Duodenal mucosa (tissue), 2 donors: Measurements from ENCODE around the gene ATP13A3.

Source experiments
- H3K27ac ChIP-seq: one replicate; pipeline ENCODE4 v1.7.0; 2013; ENCODE audit warnings: low read depth, low read length
- H3K27me3 ChIP-seq, 2 donors: one replicate each; pipeline ENCODE4 v1.7.0; 2013; ENCODE audit warnings: low read length in 2 of 2, control low read depth in 1 of 2; ENCODE audit not compliant: insufficient read depth in 2 of 2, control insufficient read depth in 1 of 2
- H3K36me3 ChIP-seq, 2 donors: one replicate each; pipeline ENCODE4 v1.7.0; 2013; ENCODE audit warnings: low read length in 2 of 2, control low read depth in 1 of 2; ENCODE audit not compliant: insufficient read depth in 2 of 2, control insufficient read depth in 1 of 2
- H3K4me1 ChIP-seq, 2 donors: one replicate each; pipeline ENCODE4 v1.7.0; 2013; ENCODE audit warnings: low read length in 2 of 2, control low read depth in 1 of 2; ENCODE audit not compliant: insufficient read depth in 2 of 2, control insufficient read depth in 1 of 2
- H3K4me3 ChIP-seq, 2 donors: one replicate each; pipeline ENCODE4 v1.7.0; 2013; ENCODE audit warnings: low read length in 2 of 2, low read depth in 1 of 2
- H3K9ac ChIP-seq, 2 donors: one replicate each; pipeline ENCODE4 v1.7.0; 2013; ENCODE audit warnings: low read length in 2 of 2, low read depth in 1 of 2
- H3K9me3 ChIP-seq, 2 donors: one replicate each; pipeline ENCODE4 v1.7.0; 2013; ENCODE audit warnings: low read length in 2 of 2, control low read depth in 1 of 2; ENCODE audit not compliant: control insufficient read depth in 1 of 2

ATP13A3 gene

GRCh38 chr3:194396859-194397756 lies 89.7 kb downstream of the ATP13A3 start:
- no peaks in the 10 kb centered on the region for H3K36me3 ChIP-seq
- H3K9me3 ChIP-seq: no peaks in the 10 kb centered on the region
- H3K27me3 ChIP-seq: peaks cover 0 to 17% of the 10 kb centered on the region in 2 donors
- H3K27ac ChIP-seq: no peak overlapping the region
- peak overlapping the region; percentile 29 to 43 for H3K4me3 ChIP-seq
- H3K9ac ChIP-seq: no peak overlapping the region
- H3K4me1 ChIP-seq: peaks cover 20 to 22% of the 10 kb centered on the region in 2 donors

DNA sequence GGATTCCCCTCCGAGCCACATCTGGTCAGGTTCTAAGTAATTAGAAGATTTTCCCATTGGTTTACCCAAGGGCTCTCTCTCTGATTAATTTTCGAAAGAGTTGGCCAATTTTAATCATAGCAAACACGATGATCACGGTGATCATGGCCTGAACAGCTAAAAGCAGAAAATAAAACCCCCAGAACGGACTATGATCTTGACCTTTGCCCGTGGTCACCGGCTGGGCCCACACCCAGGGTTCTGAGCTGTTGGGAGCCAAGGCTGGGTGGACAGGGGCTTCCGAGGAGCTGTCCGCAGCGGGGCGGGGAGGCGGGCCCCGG lies 90.3 kb downstream of the ATP13A3 start:
- Histone ChIP-seq H3K4me1 (peaks cover 20 to 22% of the 10 kb centered on the region in 2 donors), H3K27ac (no peak overlapping the region), H3K9me3 (no peaks in the 10 kb centered on the region), H3K4me3 (peak overlapping the region in 1 of 2 donors; percentile 22), H3K27me3 (peaks cover 0 to 17% of the 10 kb centered on the region in 2 donors), H3K9ac (no peak overlapping the region), H3K36me3 (no peaks in the 10 kb centered on the region)

DNA sequence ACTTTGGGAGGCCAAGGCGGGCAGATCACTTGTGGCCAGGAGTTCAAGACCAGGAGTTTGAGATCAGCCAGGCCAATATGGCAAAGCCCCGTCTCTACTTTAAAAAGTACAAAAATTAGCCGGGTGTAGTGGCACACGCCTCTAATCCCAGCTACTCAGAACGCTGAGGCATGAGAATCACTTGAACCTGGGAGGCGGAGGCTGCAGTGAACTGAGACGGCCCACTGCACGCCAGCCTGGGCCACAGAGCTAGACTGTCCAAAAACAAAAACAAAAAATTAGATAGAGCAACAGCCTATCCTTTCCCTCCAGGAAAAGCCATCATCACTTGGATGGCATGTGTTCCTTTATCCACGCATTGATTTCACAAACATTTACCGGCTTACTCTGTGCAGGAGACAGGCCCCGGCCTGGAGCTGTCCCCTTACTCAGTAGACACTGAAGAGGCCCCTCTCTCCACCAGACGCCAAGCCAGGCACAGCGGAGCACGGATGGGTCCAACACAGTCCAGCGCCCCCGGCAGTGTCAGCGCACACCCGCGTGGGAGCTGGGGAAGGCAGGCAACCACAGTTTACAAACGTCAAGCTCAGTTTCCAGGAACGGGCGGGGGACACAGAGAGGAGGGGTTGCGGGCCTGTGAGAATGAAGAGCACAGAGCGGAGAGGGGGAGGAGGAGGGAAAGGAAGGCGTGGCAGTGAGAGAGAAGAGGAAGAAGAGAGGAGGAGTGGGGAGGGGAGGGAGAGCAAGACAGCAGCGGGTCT lies 90.8 kb downstream of the ATP13A3 start:
- no peak overlapping the region for H3K27ac ChIP-seq
- H3K36me3 ChIP-seq: no peaks in the 10 kb centered on the region
- H3K4me1 ChIP-seq: peaks cover 20 to 22% of the 10 kb centered on the region in 2 donors
- H3K27me3 ChIP-seq: peaks cover 0 to 17% of the 10 kb centered on the region in 2 donors
- no peak overlapping the region for H3K4me3 ChIP-seq
- no peak overlapping the region for H3K9ac ChIP-seq
- H3K9me3 ChIP-seq: no peaks in the 10 kb centered on the region

DNA sequence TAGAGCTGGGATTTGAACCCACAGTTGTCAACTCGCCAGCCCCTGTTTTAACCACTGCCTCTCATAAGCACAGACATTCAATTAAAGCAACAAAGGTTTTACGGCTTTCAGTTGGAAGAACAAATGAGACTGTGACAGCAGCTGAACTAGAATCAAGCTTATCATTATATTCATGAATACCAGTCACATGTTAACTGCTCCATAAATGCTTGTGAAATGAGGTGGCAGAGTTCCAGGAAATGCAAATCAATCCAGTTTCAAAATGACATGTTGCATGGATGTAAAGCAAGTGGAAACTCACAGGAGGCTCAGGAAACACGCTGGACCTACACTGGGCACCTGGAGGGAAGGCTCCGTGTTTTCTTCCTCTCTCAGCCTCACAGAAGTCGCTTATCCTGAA lies 91.6 kb downstream of the ATP13A3 start:
- Histone ChIP-seq H3K27me3 (peaks cover 0 to 17% of the 10 kb centered on the region in 2 donors), H3K9ac (no peak overlapping the region), H3K27ac (no peak overlapping the region), H3K36me3 (no peaks in the 10 kb centered on the region), H3K4me3 (no peak overlapping the region), H3K4me1 (peaks cover 20 to 22% of the 10 kb centered on the region in 2 donors), H3K9me3 (no peaks in the 10 kb centered on the region)

DNA sequence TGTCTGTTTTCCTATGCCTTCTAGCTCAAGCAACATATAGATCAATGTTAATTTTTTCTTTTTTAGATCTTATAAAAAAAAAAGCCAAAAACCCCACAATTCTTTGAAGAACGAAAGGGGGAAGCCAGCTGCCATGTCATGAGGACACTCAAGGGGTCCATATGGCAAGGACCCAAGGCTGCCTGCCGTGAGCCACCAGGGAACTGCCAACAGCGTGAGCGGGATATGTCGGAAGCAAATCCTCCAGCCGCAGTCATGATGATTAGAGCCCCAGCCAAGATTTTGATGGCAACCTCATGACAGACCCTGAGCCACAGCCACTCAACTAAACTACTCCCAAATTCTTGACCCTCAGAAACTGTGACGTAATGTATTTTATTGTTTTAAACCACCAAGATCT lies 94.2 kb downstream of the ATP13A3 start:
- Histone ChIP-seq H3K27ac (no peak overlapping the region), H3K4me3 (no peak overlapping the region), H3K4me1 (peaks cover 17% of the 10 kb centered on the region in 2 donors), H3K27me3 (peaks cover 0 to 9% of the 10 kb centered on the region in 2 donors), H3K9me3 (no peaks in the 10 kb centered on the region), H3K9ac (no peak overlapping the region), H3K36me3 (no peaks in the 10 kb centered on the region)

DNA sequence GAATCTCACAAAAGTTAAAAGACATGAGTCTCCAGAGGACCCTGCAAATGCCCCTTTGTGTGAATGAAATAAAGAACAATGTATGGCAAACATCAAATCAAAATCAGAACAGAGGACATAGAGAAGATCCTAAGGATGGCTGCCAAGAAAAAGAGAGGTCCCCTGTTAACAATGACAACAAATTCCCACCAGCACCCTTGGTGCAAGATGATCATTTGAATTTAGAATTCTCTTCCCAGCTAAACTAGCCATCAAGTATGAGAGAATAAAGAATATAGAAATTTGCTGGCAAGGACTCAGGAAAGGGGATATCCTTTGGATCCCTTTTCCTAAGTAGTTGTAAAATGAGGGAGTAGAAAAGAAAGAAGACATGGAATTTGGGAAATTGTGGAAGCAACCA lies 96.0 kb downstream of the ATP13A3 start:
- H3K27me3 ChIP-seq: no peaks in the 10 kb centered on the region
- H3K4me3 ChIP-seq: no peak overlapping the region
- peaks cover 10 to 12% of the 10 kb centered on the region in 2 donors for H3K4me1 ChIP-seq
- no peak overlapping the region for H3K27ac ChIP-seq
- no peaks in the 10 kb centered on the region for H3K36me3 ChIP-seq
- H3K9me3 ChIP-seq: no peaks in the 10 kb centered on the region
- no peak overlapping the region for H3K9ac ChIP-seq

GRCh38 chr3:194389269-194389668 lies 97.5 kb downstream of the ATP13A3 start:
- Histone ChIP-seq H3K4me3 (no peak overlapping the region), H3K4me1 (no peaks in the 10 kb centered on the region), H3K9ac (no peak overlapping the region), H3K9me3 (no peaks in the 10 kb centered on the region), H3K36me3 (no peaks in the 10 kb centered on the region), H3K27me3 (no peaks in the 10 kb centered on the region), H3K27ac (no peak overlapping the region)

DNA sequence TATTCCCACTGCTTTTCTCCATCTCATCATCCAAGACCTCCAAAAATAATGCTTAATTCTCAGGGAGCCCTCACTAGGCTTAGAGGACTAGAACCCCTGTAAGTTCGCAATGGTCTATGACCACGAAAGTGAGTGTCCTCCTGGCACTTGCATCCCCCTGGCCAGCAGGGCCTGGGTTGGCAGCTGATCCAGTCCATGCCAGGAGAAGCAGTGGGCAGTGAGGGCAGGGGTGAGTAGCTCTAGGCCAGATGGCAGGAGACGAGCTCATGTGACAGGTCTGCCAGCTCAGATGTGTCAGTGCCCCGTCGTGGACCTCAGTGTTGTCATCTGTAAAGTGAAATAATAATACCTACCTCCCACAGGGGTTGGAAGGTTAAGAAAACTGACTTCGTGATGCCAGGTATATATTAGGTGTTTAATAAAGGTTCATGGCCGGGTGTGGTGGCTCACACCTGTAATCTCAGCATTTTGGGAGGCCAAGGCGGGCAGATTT lies 98.8 kb downstream of the ATP13A3 start:
- Histone ChIP-seq H3K27ac (no peak overlapping the region), H3K27me3 (no peaks in the 10 kb centered on the region), H3K4me1 (no peaks in the 10 kb centered on the region), H3K36me3 (no peaks in the 10 kb centered on the region), H3K9me3 (no peaks in the 10 kb centered on the region), H3K9ac (no peak overlapping the region), H3K4me3 (no peak overlapping the region)

GRCh38 chr3:194387276-194387675 lies 99.5 kb downstream of the ATP13A3 start:
- no peaks in the 10 kb centered on the region for H3K27me3 ChIP-seq
- H3K36me3 ChIP-seq: no peaks in the 10 kb centered on the region
- no peak overlapping the region for H3K4me3 ChIP-seq
- H3K27ac ChIP-seq: no peak overlapping the region
- H3K4me1 ChIP-seq: no peaks in the 10 kb centered on the region
- H3K9me3 ChIP-seq: no peaks in the 10 kb centered on the region
- H3K9ac ChIP-seq: no peak overlapping the region

DNA sequence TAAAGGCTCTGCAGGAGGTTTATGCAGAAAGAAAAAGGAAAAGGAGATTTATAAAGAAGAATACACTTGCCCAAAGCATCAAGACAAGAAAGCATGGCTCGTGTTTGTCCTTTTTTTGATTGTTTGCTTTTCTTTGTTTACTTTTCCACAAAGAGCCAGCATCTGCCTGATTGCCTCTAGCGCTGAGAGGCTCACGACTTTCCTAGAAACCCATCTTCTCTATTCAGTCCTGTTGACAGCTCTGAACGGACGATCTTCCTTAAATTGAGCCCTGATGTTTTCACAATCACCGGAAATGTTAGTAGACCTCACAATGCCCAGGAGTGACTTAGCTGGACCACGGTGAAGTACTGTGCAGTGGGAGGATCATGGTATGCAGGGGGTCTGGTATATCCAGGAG lies 100.2 kb downstream of the ATP13A3 start:
- Histone ChIP-seq H3K36me3 (no peaks in the 10 kb centered on the region), H3K4me1 (no peaks in the 10 kb centered on the region), H3K27ac (no peak overlapping the region), H3K27me3 (no peaks in the 10 kb centered on the region), H3K9me3 (no peaks in the 10 kb centered on the region), H3K4me3 (no peak overlapping the region), H3K9ac (no peak overlapping the region)
